GM21737 (cell line): Measurements from ENCODE around the gene PLCZ1.
"Not testable (repeated sequence)": the region's sequence is repeated elsewhere in the genome, so short reads cannot be mapped to it uniquely, and the experiment has no call there.

Source experiments
- ATAC-seq: cut with Tn5 transposase; IDR thresholded peaks from one replicate; pipeline ENCODE4 v1.9.1; 2021; ENCODE audit warnings: mild to moderate bottlenecking, moderate library complexity; ENCODE audit not compliant: unreplicated experiment

Gene PLCZ1

DNA sequence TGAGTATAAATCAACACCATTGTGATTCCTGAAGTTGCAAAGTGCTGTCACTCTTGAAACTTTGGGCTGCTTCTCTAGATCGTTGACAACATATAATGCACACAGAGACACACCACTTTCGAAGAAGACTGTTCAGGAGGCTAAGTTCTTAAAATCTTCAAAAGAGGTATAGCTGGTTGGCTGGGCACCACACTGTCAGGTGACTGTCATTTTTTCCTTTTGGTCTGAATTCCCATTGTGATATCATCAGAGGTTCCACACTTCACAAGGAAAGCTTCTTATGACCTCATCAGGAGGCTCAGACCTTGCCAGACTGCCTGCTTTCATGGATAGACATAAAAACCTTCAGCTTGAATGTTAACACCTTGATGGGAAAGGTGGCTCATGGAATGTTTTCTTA, at the start of gene PLCZ1, which contains the start of gene CAPZA3:
Gene PLCZ1, minus strand, starts transcription at position 194 of the 400 bp plus-strand sequence. CDS start 641 bp downstream, outside the sequence.
Gene CAPZA3, plus strand, starts transcription at position 301 of the 400 bp plus-strand sequence. CDS start 150 bp downstream, outside the sequence.
- no peak for ATAC-seq

DNA sequence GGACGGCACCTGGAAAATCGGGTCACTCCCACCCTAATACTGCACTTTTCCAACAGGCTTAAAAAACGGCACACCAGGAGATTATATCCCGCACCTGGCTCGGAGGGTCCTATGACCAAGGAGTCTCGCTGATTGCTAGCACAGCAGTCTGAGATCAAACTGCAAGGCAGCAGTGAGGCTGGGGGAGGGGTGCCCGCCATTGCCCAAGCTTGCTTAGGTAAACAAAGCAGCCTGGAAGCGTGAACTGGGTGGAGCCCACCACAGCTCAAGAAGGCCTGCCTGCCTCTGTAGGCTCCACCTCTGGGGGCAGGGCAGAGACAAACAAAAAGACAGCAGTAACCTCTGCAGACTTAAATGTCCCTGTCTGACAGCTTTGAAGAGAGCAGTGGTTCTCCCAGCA, 47.7 kb upstream of the PLCZ1 start:
- not testable (repeated sequence) for ATAC-seq

DNA sequence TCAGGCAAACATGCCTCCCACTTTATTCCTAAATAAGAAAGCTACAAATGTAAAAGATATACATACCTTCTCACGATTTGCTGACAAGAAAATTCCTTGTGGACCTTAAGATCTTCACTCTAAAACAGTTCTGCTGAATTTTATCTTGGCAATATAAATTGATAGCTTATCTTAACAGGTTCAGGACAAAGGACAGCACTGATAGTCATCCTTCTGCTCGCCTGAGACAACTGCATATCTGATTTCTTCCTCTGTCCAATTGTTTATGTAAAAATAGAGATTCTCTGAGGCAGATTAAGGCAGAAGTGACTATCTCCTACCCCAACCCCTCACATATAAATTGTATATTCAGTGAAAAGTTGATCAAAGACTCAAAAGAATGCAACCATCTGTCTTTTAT, 45.0 kb upstream of the PLCZ1 start:
- ATAC-seq: no peak

DNA sequence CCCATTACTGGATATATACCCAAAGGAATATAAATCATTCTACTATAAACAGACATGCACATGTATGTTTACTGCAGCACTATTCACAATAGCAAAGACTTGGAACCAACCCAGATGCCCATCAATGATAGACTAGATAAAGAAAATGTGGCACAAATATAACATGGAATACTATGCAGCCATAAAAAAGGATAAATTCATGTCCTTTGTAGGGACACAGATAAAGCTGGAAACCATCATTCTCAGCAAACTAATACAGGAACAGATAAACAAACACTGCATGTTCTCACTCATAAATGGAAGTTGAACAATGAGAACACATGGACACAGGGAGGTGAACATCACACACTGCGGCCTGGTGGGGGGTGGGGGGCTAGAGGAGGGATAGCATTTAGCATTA, 28.7 kb upstream of the PLCZ1 start:
- not testable (repeated sequence) for ATAC-seq

GRCh38 chr12:18755341-18755740, 17.5 kb upstream of the PLCZ1 start:
- no peak for ATAC-seq

DNA sequence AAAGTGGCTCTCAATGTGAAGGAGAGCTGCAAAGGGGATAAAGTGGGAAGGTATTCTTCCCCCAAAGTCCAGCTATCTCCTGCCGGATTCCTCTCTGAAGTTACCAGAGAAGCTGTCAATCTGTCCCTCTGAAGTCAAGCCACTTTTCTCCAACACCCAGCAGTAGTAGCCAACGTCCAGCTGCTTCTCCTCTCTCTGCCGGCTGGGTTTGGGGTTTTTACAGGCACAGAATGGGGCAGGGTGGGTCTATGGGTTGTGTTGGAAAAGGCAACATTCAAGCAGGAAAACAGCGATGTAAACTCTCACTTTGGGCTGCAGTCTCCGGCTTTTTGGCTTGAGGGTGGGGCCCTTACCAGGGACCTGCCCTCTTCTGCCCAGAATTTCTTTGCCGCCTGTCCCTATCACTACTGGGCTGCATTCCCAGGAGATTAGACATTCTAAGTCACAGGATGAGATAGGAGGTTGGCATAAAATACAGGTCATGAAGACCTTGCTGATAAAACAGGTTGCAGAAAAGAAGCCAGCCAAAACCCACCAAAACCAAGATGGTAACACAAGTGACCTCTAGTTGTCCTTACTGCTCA, 16.4 kb upstream of the PLCZ1 start:
- ATAC-seq: no peak

DNA sequence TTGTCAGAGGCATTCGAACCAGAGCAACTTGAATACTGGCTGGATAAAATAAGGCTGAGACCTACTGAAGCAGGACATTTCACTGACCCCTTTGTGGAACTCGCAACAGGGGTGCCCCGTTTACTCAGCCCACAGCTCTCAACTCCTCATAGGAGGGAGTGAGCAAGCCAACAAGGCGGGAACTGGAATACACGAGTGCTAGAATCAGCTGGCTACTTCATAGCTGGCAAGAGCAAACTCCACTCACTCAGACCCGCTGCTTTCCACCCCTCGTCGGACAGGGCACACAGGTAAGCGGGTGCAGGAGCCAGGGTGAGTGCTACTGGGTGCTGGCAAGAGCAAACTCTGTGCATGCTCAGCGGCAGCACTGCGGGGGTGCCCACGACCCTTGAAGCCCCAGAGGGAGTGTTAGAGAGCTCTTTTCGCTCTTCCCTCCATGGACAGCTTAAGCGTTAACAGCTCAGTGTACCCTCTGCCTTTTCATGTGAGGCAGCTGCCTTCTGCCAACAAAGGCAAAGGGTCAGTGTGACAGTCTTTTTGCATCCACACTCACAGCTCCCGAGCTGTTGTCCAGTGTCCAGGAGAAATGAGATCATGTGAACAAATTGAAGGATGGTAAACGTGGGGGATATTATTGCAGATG, 15.8 kb upstream of the PLCZ1 start:
- ATAC-seq: no peak

DNA sequence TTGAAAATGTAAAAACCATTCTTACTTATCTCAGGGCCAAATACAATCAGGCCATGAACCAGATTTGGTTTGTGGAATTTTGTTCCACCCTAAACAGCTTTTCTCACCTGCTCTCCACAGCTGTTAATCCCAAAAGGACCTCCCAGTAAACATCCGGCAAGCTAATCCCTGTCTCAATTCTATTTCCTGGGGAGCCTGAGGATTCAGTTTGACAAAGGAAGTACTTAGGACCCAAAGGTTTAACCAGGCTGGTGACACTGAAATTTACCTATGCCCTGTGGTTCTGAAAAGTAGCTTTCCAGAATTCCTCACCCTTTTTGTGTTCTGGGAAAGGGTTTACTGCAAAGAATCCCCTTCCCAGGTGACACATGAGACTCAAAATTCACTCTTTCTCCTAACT, 15.1 kb upstream of the PLCZ1 start:
- ATAC-seq: no peak

- no peak for ATAC-seq
Observed at GRCh38 chr12:18752280-18752920, 14.6 kb upstream of the PLCZ1 start.

- no peak for ATAC-seq
Observed at GRCh38 chr12:18751866-18752265, 14.1 kb upstream of the PLCZ1 start.

DNA sequence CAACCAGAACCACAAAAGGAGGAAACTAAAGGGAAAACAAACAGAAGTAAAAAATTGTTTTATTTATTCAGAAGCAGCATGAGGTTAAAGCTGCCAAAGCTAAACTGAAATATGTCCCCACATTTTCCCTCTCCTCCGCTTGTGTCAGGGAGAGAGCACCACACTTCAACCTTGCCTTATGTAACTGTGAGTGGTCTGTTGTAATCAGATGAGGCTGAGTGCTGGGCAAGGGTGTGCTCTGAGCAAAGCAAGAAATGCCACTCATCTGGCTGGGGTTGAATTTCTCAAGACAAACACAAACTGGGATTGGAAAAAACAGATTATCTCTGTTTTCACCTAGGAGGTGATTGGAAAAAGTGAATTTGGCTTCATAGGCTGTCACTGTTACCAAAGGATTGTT, 12.3 kb upstream of the PLCZ1 start:
- ATAC-seq: no peak

- ATAC-seq: no peak
Observed at GRCh38 chr12:18749386-18749957, 11.7 kb upstream of the PLCZ1 start.

DNA sequence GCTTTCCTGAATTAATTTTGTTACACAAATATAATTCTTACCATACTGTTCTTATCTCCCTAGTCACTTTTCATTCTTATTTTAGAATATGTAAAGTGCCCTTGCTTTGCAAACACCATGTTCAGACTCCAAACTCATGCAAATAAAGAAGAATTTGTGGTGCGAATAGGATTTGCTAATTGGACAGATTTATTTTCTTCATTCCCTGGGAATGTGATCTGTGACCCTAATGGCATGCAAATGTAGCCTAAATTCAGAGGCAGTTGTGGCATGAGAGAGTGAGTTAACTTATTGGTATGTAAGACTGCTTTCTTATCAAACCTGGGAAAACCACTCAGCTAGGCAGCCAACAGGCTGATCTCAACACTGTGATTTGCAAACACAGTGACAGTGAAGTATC, 10.1 kb upstream of the PLCZ1 start:
- no peak for ATAC-seq

GRCh38 chr12:18731156-18731555, 6.7 kb downstream of the PLCZ1 start:
- no peak for ATAC-seq

DNA sequence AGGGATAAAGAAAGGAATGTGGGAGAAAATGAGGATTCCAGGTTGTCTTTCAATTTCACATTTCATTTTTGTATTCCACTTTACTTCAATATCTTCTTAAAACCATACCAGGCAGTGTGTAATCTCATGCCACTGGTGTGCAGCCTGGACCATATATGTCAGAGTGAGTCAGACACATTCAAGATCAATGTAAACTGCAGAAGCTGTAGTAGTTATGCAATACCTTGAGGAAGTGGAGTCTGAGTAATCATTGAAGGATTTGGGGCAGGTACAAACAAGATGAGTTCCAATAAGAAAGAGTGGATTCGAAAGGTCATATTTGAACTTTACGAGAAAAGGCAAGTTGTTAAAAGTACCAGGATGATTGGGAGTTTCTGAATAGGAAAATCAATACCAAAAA, 14.1 kb downstream of the PLCZ1 start:
- no peak for ATAC-seq

- no peak for ATAC-seq
Observed at GRCh38 chr12:18721452-18721851, 16.4 kb downstream of the PLCZ1 start.

- ATAC-seq: no peak
Observed at GRCh38 chr12:18720690-18721089, 17.1 kb downstream of the PLCZ1 start.

GRCh38 chr12:18719922-18720510, 17.8 kb downstream of the PLCZ1 start:
- ATAC-seq: no peak

- ATAC-seq: no peak
Observed at GRCh38 chr12:18718462-18718861, 19.4 kb downstream of the PLCZ1 start.

GRCh38 chr12:18716236-18716635, 21.6 kb downstream of the PLCZ1 start:
- ATAC-seq: no peak

DNA sequence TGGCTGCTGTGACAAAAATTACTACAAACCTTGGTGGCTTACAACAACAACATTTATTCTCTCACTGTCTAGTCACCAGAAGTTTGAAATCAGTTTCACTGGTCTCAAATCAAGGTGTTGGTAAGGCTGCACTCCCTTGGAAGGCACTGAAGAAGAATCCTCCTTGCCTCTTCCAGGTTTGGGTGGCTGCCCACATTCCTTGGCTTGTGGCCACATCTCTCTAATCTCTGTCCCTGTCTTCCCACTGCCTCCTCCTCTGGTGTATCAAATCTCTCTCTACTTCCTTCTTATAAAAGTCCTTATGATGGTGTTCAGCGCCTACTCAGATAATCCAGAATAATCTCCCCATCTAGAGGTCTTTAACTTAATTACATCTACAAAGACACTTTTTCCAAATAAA, 31.0 kb downstream of the PLCZ1 start:
- no peak for ATAC-seq

DNA sequence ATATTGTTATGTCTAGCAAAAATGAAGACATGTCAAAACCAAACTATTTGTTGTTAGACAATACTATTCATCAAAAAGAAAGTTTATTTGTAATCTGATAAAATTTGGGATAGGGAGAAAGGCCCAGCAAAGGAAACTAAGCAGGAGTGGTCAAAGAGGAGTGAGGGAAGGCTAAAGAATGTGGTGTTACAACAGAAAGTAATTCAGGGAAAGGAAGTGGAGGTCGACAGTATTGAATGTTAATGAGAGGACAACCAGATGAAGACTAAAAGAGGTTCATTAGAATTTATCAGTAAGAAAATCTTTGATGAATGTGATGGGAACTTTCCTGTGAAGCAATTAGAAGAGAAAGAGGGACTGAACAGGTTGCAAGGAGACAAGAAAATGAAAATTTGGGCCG, 33.9 kb downstream of the PLCZ1 start:
- no peak for ATAC-seq
